AG10803 (cell line): ENCODE data around the gene CORO6.

ENCODE experiments used
- DNase-seq: peaks from one replicate; pipeline ENCODE4 v3.0.0; 2010; ENCODE audit warnings: low read depth
- H3K4me3 ChIP-seq: 2 replicates; pipeline ENCODE4 v1.5.1; 2011; ENCODE audit warnings: mild to moderate bottlenecking, low read length, control low read depth
- TF ChIP-seq, protein P1 (sequence below): conservative IDR thresholded peaks from 2 replicates; pipeline ENCODE4 v1.5.1; 2011; ENCODE audit warnings: mild to moderate bottlenecking, low read length, control low read depth, inconsistent platforms

Gene CORO6

DNA sequence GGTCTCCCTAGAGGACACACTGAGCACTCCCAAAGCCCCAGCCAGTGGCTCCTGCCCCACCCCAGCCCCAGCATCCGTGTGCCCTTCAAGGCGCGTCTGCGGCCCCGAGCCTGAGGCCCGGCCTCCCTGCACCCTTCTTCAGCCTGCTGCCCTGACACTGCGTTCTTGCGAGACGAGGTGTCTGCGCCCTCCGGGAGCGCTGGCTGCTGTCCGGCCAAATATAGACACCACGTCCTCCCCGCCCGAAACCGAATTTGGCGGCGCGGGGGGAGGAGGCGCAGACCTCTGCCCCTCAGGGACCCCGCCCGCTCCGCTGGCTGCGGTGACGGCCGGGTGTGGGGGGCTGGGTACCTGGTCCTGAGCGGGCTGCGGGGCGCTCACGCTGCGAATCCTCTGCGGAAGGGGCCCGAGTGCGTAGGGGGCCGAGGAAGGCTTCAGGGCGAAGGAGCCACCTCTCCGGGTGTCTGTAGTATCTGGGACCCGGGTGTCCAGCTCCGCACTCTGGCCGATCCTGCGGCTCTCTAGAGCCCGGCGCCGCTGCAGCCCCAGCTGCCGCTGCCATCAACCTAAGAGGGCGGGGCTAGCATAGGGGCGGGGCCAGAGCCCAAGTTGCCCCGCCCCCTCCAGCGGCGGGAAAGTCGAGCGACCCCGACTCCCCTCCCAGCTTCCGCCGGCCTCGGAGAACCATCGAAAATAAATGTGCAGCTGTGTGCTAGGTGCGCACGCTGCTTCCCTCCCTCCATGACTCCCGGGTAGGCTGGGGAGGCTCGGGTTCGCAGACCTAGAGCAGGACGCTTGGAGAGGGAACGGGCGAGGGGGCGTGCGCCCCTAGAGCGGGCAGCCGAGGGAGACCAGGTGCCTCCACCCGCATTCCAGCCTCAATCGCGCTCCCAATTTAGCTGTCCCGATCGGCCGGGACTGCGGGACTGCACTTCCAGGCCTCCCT is at the start of gene CORO6:
Gene CORO6 (minus strand): TSS at position 576 of the 946 bp plus-strand sequence. CDS start 1,491 bp downstream, outside the sequence.
- DNase-seq = peak; percentile 38
- TF ChIP-seq, protein P1, sequence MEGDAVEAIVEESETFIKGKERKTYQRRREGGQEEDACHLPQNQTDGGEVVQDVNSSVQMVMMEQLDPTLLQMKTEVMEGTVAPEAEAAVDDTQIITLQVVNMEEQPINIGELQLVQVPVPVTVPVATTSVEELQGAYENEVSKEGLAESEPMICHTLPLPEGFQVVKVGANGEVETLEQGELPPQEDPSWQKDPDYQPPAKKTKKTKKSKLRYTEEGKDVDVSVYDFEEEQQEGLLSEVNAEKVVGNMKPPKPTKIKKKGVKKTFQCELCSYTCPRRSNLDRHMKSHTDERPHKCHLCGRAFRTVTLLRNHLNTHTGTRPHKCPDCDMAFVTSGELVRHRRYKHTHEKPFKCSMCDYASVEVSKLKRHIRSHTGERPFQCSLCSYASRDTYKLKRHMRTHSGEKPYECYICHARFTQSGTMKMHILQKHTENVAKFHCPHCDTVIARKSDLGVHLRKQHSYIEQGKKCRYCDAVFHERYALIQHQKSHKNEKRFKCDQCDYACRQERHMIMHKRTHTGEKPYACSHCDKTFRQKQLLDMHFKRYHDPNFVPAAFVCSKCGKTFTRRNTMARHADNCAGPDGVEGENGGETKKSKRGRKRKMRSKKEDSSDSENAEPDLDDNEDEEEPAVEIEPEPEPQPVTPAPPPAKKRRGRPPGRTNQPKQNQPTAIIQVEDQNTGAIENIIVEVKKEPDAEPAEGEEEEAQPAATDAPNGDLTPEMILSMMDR = no peak
- peak within 1 kb of the TSS; percentile 75 for H3K4me3 ChIP-seq

- no peak overlapping the region for H3K4me3 ChIP-seq
- TF ChIP-seq, protein P1 = no peak
- no peak for DNase-seq
Measured at GRCh38 chr17:29671661-29672060, 48.9 kb upstream of the CORO6 start.

DNA sequence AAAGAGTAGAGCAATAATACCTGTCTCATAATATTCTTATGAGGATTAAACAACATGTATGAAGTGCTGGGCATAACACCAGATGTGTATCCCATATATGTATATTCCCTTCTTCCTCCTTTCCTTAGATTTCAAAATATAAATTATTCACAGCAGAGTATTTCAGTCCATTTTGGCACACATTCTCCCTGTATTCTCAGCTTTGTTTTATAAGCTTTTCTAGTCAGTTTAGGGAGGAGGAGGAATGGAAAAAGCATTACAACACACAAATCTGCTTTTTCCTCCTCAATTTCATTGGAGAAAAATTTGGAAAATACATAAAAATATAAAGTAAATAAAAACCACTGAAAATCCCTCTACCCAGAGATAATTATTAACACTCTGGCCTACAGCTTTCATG is 46.6 kb upstream of the CORO6 start:
- no peak for DNase-seq
- TF ChIP-seq, protein P1 = no peak
- no peak overlapping the region for H3K4me3 ChIP-seq

DNA sequence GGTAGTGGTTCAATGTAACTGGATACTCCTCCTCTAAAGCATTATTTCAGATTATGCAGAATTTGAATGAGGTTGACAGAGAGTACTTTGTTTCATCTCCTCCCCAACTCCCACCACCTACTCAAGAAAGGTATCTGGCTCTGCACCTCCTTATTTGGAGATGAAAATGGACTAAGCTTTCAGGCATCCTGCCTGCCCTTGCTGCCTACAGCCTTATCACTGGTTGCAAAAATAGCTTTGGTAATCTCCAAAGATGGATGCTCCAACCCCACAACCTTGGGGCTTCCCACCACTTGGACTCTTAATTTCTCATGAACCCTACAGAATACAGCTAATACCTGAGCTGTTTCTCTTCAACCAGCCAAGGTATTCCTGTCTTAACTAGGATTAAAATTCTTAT is 45.3 kb upstream of the CORO6 start:
- DNase-seq = no peak
- TF ChIP-seq, protein P1 = no peak
- no peak overlapping the region for H3K4me3 ChIP-seq

DNA sequence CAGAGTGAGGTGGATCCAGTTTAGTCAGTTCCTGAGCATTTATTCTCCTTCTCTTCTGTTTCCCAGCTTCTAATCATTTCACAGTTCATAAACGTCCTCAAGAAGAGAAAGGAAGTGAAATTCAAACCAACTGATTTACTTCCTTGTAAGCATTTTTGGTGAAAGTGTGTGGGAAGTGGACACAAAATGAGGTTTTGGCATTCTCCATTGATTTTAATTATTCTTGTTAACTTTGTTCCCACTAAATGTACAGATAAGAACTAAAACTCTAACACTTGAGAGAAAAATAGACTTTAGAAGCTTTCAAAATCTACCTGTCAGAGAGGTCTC is 42.7 kb upstream of the CORO6 start:
- TF ChIP-seq, protein P1 = no peak
- no peak overlapping the region for H3K4me3 ChIP-seq
- DNase-seq = no peak

DNA sequence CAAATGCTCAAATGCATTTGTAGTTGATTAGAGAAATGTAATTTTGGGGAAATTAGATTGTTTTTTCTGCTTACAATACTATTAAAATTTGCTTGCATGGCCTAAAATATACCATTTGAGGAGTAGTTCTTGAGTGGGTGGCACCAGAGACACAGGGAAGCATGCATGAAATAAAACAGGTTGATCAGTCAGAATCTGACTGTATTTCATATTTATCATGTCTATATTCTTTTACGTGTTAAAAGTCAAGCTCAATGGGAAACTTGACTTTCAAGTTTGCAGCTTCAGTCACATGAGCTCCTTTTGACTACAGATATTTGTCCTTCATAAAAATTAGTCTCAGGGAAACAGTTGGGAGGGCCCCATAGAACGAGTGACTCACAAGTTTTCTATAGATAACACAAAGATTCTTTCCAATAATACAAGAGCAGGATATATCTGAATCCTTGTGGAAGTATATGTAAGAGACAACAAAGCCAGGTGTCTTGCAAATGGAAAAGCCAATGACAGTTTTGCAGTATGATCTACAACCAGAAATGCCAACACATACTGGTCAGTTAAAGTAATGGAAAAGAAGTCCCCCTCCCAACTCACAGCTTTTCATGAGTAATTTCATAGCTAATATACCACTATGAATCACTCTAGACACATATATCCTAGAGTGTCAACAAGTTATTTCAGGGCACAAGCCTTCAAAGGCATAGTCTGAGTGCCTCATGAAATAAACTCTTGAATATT is 42.2 kb upstream of the CORO6 start:
- no peak overlapping the region for H3K4me3 ChIP-seq
- TF ChIP-seq, protein P1 = no peak
- peak; percentile 63 for DNase-seq
